Epithelial cell of prostate (primary cell): Measurements from ENCODE around the gene TUBB4A.

Experiments used
- DNase-seq: peaks from one replicate; pipeline ENCODE4 v3.0.0-alpha.2; 2011; ENCODE audit warnings: low read depth, low spot score
- H3K27ac ChIP-seq: fragments of 450-650 bp; 2 replicates; pipeline ENCODE4 v1.5.1; 2017; ENCODE audit warnings: mild to moderate bottlenecking

TUBB4A gene

GRCh38 chr19:6475321-6476108 is 26.6 kb downstream of the TUBB4A start:
- DNase-seq: no peak
- no peak overlapping the region for H3K27ac ChIP-seq

- no peak overlapping the region for H3K27ac ChIP-seq
Observed at GRCh38 chr19:6473647-6474046, 28.5 kb downstream of the TUBB4A start.

GRCh38 chr19:6472713-6473112 is 29.4 kb downstream of the TUBB4A start:
- DNase-seq: no peak
- no peak overlapping the region for H3K27ac ChIP-seq

More at GRCh38 chr19:6473647-6474046, 28.5 kb downstream of the TUBB4A start:
- no peak for DNase-seq

- DNase-seq: no peak
- no peak overlapping the region for H3K27ac ChIP-seq
Observed at GRCh38 chr19:6471076-6471475, 31.0 kb downstream of the TUBB4A start.

- DNase-seq: no peak
- no peak overlapping the region for H3K27ac ChIP-seq
Observed at GRCh38 chr19:6470173-6470572, 31.9 kb downstream of the TUBB4A start.

GRCh38 chr19:6467384-6467783 is 34.7 kb downstream of the TUBB4A start:
- H3K27ac ChIP-seq: no peak overlapping the region
- no peak for DNase-seq

GRCh38 chr19:6466526-6467248 is 35.4 kb downstream of the TUBB4A start:
- H3K27ac ChIP-seq: no peak overlapping the region
- DNase-seq: no peak

GRCh38 chr19:6465663-6466062 is 36.4 kb downstream of the TUBB4A start:
- H3K27ac ChIP-seq: no peak overlapping the region
- no peak for DNase-seq

GRCh38 chr19:6465006-6465405 is 37.1 kb downstream of the TUBB4A start:
- H3K27ac ChIP-seq: peak overlapping the region; percentile 55
- no peak for DNase-seq

- peak within 1 kb of the TSS; percentile 81 for H3K27ac ChIP-seq
Observed at GRCh38 chr19:6464070-6464873, 37.8 kb downstream of the TUBB4A start, which contains the start of gene CRB3. TSS of gene CRB3 (plus strand) at chr19:6464271. CDS start at chr19:6464702, 431 bp downstream.

GRCh38 chr19:6460099-6460884 is 41.8 kb downstream of the TUBB4A start:
- DNase-seq: peak; percentile 93
- peak overlapping the region; percentile 81 for H3K27ac ChIP-seq

More at GRCh38 chr19:6464070-6464873, 37.8 kb downstream of the TUBB4A start, which contains the start of gene CRB3:
- peak; percentile 41 for DNase-seq

- H3K27ac ChIP-seq: peak within 1 kb of the TSS; percentile 81
Observed at GRCh38 chr19:6459262-6460098, 42.6 kb downstream of the TUBB4A start, which contains the start of gene SLC25A23. TSS of gene SLC25A23 (minus strand) at chr19:6459792. CDS start at chr19:6459628, 164 bp downstream.

GRCh38 chr19:6458695-6459261 is 43.3 kb downstream of the TUBB4A start:
- DNase-seq: no peak
- H3K27ac ChIP-seq: no peak overlapping the region

More at GRCh38 chr19:6459262-6460098, 42.6 kb downstream of the TUBB4A start, which contains the start of gene SLC25A23:
- peak; percentile 20 for DNase-seq

- H3K27ac ChIP-seq: no peak overlapping the region
- DNase-seq: no peak
Observed at GRCh38 chr19:6457958-6458694, 44.0 kb downstream of the TUBB4A start.

- no peak overlapping the region for H3K27ac ChIP-seq
- no peak for DNase-seq
Observed at GRCh38 chr19:6455924-6456323, 46.2 kb downstream of the TUBB4A start.

GRCh38 chr19:6453951-6454565 is 48.1 kb downstream of the TUBB4A start:
- no peak overlapping the region for H3K27ac ChIP-seq
- DNase-seq: no peak

GRCh38 chr19:6452899-6453298 is 49.2 kb downstream of the TUBB4A start:
- DNase-seq: no peak
- no peak overlapping the region for H3K27ac ChIP-seq
